NCI-H1436 treated with DMSO at 0.1 percent for 48 hours (cell line): ENCODE data around the gene SPEF1.
"Not testable (repeated sequence)": the region's sequence is repeated elsewhere in the genome, so short reads cannot be mapped to it uniquely, and the experiment has no call there.

Source experiments
- DNase-seq: peaks from one replicate; lab custom pipeline; 2025; lab: John Stamatoyannopoulos, UW

SPEF1 gene, protein sequence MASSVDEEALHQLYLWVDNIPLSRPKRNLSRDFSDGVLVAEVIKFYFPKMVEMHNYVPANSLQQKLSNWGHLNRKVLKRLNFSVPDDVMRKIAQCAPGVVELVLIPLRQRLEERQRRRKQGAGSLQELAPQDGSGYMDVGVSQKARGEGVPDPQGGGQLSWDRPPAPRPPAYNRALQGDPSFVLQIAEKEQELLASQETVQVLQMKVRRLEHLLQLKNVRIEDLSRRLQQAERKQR

DNA sequence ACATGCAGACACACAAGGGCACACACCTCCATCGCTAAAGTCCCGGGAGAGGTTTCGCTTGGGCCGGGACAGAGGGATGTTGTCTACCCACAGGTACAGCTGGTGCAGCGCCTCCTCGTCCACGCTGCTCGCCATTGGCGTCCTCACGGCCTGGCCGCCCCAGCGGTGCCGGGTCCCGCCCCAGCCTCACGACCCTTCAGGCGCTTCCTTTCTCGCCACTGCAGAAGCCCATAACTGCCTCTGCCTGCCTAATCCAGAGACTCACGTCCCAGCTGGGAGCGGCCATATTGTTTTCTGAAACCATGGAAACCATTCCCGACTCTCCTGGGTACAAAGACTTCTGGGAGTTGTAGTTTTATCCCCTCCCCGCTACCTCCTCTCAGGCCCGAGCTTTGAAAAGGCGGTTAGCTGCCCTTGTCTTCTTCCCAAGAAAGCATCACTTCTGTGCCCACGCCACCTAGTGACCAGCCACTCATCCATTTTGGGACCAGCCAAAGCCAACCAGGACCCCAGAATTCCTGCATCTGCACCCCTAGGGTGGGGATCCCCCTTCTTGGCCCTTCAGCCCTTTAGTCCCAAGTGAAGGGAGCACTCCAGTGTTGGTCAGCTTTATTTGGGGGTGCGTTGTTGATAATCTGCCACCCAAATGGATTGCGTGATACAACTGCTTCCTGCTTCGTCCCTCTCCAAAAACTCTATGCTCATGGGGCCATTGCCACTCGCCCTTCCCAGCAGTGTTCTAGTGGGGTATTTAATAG is at the start of gene SPEF1:
TSS of gene SPEF1 (minus strand) at position 296 of the 758 bp plus-strand sequence. CDS start at position 135, 161 bp downstream.
- no peak for DNase-seq

DNA sequence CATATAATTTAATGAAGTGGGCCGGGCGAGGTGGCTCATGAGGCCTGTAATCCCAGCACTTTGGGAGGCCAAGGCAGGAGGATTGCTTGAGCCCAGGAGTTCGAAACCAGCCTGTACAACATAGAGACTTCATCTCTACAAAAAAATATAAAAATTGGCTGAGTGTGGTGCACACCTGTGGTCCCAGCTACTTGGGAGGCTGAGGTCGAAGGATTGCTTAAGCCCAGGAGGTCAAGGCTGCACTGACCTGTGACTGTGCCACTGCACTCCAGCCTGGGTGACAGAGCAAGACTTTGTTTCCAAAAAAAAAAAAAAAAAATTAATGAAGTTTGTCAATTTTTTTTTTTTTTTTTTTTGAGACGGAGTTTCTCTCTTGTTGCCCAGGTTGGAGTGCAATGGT is 48.6 kb upstream of the SPEF1 start:
- not testable (repeated sequence) for DNase-seq

DNA sequence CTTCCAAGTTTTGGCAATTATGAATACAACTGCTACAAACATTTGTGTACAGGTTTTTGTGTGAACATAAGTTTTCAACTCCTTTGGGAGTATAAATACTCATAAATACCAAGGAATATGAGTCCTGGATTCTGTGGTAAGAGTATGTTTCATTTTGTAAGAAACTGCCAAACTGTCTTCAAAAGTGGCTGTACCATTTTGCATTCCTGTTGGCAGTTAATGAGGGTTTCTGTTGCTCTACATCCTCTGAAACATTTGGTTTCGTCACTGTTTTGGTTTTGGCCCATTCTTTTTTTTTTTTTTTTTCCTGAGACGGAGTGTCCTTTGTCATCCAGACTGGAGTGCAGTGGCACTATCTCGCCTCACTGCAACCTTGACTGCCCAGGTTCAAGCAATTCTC is 47.5 kb upstream of the SPEF1 start:
- no peak for DNase-seq

DNA sequence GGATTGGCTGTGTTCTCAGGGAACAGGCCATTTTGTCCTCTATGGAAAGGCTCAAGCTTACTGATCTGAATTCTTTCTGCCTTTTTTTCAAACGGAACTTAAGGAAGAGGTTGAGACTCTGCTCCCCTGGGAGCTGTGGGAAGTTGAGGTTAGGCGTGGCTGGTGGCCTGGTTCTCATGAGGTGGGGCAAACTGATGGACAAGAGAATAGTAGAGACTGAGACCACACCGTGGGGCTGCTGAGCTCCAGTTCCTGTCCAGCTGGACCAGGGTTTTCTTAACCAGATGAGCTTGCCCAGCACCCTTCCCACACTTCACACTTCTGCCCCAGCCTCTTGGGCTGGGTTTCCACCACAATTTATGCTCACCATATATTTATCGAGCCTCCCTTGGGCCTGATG is 45.2 kb upstream of the SPEF1 start:
- no peak for DNase-seq

DNA sequence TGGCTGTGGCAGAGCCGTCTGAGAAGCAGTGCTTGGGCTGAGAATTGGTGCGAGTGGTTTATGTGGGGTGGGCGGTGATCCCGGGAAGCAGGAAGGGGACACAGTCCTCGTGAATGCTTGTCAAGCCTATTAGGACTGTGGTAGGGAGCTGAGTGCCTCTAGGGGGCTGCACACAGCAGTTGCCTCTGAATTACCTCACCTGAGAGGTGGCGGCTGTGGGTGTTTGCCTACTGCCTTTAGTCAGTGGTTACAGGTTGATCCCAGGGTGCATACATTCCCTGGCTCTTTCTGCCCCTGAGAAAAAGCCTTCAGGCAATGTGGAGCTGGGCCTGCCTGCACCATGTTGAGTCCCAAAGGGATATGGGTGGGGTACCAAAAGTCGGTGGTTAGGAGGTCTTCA is 44.3 kb upstream of the SPEF1 start:
- DNase-seq: no peak

DNA sequence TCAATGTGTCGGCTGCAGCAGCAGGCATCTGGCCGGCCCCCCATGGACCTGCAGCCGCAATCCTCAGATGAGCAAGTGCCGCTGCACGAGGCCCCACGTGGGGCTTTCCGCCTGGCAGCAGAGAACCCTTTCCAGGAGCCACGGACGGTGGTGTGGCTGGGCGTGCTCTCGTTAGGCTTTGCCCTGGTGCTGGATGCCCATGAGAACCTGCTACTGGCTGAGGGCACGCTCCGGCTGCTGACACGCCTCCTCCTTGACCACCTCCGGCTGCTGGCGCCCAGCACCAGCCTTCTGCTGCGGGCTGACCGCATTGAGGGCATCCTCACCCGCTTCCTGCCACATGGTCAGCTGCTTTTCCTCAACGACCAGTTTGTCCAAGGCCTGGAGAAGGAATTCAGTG is 42.6 kb upstream of the SPEF1 start:
- no peak for DNase-seq

DNA sequence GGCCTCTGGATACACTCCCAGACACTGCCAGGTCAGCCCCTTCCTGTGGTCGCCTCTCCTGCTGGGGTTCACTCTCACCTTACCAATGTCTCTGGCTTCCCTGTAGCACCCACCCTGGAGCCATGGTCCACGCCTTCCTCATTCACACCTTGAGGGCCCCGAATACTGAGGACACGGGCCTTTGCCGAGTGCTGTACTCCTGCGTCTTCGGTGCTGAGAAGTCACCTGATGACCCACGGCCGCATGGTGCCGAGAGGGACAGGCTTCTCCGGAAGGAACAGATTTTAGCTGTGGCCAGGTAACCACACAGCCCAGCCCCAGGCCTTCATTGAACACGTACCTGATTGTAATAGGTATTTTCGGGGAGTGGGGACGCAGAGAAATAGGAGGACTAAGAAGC is 40.7 kb upstream of the SPEF1 start:
- no peak for DNase-seq

DNA sequence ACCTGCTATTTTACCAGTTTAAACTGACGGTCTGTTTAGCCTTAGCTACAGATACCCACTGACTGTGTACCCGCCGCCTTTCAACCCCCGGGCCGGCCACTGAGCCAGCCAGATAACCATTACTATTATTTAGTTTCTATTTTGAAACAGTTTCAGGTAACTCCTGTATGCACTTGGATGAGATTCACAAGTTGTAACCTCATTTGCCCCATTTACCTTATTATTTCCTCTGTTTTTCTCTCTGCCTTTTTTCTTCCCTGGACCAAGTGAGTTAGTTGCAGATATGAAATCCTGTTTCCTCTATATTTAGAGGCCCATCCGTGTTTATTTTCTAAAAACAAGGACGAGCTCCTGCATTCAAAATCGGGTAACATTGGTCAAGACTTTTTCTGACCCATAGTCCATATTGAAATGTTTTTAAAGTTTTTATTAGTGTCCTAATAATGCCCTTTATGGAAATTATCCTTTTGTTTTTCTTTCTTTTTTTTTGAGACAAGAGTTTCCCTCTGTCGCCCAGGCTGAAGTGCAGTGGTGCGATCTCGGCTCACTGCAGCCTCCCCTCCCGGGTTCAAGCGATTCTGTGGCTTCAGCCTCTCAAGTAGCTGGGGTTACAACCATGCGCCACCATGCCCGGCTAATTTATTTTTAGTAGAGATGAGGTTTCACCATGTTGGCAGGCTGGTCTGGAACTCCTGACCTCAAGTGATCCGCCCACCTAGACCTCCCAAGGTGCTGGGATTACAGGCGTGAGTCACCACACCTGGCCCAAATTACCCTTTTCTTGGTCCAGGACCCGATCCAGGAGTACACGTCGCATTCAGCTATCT is 39.9 kb upstream of the SPEF1 start:
- DNase-seq: no peak

DNA sequence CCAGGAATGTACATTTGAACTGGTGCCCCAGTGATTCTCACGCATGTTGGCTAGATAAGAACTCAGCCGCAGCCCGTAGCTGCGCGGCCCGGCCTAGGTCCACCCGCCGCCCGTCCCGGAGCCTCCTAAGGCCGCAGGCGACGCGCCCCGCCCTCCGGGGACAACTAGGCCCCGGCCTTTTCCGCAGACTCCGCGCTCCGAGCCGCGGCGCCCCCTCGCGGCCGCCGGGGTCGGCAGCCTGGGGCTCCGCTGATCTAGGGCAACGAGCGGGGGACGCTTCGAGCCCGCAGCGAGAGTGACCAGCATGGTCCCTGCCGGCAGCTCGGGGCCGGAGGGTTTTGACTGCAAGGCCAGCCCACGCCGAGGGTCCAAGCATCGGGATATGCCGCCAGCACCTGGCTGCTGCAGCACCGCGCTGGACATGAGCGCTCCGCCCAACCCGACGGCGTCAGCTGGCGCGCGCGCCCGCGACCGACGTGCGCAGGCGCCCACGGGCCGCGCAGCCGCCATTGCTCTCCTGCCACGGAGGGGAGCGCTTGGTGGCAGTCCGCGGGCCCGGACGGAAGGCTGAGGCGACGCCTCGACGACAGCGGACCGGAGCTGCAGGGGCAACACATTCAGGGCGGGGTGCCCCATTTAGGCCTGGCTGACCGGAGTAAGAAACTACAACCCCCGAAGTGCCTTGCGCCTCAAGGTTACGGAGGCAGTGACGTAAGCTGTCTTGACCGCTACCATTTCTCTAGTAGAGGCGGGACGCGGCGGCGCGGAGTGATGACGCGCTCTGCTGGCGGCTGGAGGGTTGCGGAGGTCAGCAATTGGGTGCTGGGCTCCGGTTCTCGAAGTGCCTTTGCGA is 39.0 kb upstream of the SPEF1 start, which contains the start of gene AP5S1:
TSS of gene AP5S1 (plus strand) at position 500 of the 853 bp plus-strand sequence. CDS start 1,571 bp downstream, outside the sequence.
- peak; percentile 80 for DNase-seq

DNA sequence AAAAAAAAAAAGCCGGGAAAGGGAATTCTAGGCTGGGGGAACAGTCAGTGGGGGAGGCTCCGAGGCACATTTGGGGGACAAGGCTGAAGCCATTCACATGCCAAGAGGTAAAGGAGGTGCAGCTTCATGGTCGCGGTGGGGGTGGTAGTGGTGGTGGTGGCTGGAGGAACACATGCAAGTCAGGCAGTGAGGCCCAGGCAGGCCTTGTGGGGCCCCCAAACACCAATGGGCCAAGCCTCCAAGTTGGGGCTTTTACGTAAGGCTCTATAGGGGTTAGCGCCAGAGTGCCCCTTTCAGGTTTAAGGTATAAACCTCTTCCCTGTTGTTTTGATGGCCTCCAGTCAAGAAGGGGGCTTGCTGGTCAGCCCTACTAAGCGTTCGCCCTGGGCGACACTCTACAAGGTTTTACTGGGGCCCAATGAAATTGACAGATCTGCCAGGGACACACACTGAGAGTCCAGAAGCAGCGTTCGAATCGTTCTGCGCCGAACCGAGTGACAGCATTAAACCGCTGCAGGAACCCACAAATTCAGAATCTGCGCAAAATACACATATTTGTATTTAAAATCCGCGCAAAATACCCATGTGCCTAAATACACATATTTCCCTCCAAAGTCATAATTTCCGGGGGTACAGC is 38.3 kb upstream of the SPEF1 start:
- DNase-seq: no peak

DNA sequence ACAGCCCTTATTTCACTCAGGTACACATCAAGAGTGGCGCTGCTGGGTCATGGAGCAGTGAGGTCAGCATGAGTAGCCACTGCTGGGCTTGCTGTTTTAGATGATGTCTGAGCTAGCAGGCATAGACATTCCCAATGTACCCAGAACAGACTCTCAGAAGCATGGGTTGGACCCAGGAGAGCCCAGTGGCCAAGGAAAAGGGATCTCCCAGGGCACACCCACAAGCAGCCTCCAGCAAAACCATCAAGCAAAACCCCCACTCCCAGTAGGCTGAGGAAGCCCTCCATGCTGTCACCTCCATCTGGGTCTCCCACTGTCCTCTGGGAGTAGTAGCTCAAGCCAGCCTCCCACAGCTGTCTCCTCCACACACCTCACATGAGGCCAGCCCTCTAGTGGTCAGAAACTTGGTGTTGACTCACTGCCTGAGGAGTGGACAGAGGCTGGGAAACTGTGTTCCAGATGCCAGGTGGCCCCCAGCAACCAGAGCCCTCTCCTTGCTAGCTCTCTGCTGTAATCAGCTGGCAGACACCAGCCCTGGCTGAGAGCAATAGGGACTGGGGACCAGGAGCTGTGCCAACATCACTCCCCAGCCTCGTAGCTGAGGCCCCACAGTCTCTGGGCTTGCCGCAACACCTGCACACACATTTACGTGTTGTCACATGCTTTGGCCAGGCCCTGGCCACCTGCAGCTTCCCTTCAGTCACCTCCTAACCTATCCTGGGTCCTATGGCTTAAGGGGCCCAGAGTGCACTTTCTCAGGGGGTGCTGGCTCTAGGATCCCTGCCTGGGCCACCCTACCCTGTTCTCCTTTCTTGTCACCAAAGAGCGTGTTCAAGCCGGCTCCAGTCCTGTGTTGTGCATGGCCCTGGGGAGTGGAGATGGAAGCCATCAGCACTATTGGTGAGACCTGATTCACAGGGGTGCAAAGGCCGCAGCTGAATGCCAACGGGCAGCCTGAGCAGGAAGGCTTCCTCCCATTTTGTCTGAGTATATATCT is 37.2 kb upstream of the SPEF1 start:
- DNase-seq: no peak

DNA sequence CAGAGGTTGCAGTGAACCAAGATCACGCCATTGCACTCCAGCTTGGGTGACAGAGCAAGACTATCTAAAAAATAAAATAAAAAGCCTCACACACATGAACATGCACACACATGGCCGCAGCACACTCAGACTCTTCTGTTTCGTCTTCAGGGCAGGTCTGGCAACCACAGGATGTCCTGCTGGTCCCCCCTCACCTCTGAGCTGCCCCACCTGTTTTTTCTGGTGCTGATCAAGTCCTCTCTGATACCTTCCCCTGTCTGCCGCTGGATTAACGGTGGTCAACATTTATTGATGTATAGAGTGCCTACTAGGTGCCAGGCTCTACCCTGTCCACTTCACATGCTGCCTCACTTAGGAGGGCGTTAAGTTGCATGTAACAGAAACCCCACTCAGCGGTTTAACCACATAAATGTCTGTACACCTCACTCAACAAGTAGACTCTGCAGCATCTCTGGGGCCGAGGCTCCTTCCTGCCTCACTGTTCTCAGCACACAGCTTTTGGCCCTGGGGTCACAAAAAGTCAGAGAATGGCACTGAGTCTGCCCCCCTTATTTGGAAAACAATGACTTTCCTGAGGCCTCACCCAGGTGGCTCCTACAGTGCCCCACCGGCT is 34.6 kb upstream of the SPEF1 start:
- DNase-seq: no peak

DNA sequence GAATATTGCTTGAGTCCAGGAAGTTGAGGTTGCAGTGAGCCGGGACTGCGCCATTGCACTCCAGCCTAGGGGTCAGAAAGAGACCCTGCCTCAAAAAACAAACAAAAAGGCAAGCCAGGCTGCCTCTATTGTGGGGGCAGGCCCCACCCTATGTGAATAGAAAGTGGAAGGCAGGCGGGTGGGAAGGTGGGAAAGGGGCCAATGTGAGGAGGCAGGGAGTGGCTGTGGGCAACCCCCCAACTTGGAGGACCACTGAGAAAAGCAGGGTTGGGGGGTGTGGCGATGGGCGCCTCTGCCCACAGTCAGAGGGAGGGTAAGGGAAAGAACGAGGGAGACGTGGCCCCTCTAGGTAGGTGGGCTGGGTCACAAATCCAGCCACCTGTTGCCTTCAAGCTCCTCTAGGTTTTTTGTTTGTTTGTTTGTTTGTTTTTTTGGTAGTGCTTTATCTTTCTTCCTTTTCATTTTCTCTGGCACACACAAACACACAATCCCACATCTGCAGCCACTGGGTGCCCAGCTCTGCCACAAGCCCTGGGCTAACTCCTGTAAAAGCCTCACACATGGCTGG is 33.8 kb upstream of the SPEF1 start:
- DNase-seq: no peak

DNA sequence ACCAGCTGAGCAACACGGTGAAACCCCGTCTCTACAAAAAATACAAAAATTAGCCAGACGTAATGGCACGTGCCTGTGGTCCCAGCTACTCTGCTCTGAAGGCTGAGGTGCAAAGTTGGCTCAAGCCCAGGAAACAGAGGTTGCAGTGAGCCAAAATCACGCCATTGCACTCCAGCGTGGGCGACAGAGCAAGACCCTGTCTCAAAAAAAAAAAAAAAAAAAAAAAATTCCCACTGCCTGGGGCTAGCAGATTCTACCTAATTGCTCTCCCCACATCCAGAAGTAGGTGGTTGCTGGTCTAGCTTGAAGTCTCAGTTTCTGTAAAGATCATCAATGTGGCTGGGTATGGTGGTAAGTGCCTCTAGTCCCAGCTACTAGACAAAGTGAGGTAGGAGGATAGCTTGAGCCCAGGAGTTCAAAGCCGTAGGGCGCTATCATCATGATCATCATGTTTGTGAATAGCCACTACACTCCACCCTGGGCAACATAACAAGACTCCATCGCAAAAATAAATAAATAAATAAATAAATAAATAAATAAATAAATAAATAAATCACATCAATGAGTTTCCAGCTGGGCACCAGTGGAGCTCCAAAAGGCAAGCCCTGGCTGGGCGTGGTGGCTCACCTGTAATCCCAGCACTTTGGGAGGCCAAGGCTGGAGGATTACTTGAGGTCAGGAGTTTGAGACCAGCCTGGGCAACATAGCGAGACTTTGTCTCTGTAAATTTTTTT is 32.8 kb upstream of the SPEF1 start:
- no peak for DNase-seq

DNA sequence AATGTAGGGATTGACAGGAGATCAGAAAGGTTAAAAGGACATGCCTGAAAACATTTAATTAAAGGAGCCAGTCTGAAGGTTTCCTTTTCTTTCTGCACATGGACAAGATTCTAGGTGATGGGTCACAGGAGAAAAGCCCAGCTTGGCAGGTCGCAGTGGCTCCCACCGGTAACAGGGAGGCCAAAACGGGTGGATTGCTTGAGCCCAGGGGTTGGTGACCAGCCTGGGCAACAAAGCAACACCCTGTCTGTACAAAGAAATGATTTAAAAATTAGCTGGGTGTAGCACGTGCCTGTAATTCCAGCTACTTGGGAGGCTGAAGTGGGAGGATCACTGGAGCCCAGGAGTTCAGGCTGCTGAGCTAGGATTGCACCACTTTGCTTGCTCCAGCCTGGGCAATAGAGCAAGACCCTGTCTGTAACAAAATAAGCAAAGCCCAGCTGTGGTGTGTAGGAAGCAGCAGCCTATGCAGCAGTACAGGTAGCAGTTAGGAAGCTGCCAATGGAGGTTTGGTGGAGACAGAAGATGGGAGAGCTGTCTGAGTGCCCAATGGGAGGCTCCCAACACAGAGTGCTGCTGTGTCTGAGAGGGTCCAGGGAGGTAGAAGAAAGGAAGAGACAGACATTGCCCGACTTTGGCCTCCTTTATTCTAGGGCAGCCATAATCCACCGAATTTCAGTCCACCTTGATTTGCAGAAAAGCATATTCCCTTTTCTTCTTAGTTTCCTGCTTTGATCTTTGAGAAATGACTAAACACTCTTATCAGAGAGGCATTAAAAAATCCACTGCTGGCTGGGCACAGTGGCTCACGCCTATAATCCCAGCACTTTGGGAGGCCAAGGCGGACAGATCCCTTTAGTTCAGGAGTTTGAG is 32.0 kb upstream of the SPEF1 start:
- DNase-seq: no peak

DNA sequence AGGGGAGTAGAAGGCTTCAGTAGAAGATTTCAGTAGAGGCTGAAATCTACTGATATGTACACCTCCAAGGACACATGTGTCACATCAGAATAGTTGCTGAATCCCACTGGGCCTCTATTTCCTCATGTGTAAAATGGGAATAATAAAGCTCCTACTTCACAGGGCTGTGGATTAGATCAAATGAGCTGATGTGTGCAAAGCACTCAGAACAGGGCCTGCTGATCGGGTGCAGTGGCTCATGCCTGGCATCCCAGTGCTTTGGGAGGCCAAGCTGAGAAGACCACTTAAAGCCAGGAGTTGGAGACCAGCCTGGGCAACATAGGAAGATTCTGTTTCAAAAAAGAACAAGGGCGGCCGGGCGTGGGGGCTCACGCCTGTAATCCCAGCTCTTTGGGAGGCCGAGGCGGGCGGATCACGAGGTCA is 31.0 kb upstream of the SPEF1 start:
- no peak for DNase-seq

DNA sequence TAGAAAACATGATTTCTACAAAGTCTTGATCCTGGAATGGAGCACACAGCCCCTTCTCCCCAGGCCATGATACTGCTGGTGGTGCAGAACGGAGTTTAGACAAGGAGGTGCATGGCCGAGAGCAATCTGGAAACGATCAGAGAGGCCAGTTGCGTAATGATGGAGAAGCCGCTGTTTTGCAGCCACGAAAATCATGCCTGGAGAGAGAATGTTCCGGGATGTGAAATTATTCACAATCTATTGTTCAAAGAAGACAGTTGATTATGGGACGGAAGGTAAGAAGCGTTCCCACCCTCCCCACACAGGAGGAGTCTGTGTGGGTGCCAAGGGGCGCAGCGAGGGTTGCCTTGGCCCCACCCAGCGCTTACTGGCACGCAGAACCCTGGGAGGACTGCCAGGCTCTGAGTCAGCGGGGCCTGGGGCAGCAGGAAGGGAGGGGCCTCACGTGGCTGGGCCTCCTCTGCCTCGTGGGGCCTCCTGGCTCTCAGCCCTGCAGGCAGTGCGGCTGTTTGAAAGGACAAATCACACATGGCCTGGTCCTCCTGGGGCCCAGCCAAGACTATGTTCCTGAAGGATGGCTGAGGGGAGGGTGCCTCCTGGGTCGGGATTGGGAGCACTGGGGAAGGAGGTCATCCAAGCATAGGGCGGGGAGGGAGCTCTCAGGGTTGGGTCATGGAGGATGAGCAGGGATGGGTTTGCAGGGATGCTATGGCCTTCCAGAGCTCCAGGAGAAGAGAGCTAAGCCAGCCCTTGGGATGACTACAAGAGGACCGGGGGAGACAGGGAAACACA is 30.4 kb upstream of the SPEF1 start:
- peak; percentile 87 for DNase-seq
